IPS DF 4.7 (cell line): ENCODE results near the gene BYSL.
A peak's percentile ranks its signal among the peaks of the same experiment; 100 is the strongest.

Experiments
- DNase-seq: peaks from one replicate; pipeline ENCODE4 v3.0.0-alpha.2; 2013; ENCODE audit warnings: low spot score; ENCODE audit errors: extremely low read depth

Gene BYSL

DNA sequence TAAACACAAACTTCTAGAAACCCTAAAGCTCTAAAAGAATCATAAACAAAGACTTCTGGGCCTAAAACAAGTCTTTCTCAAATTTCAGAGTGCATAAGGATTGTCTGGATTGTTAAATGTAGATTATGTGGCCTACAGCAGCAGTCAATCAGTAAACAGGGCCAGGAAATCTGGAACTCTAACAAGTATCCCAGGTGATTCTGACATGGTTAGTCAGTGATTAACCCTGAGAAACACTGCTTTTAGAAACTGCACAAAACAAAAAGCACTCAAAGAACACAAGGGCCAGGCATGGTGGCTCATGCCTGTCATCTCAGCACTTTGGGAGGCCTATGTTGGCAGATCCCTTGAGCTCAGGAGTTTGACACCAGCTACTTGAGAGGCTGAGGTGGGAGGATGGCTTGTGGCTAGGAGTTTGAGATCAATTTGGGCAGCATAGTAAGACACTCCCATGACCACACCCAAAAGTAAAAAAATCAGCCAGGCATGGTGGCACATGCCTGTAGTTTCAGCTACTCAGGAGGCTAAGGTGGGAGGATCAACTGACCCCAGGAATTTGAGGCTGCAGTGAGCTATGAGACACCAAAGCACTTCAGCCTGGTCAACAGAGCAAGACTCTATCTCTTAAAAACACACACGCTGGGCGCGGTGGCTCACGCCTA, 6.3 kb upstream of the BYSL start:
- no peak for DNase-seq

DNA sequence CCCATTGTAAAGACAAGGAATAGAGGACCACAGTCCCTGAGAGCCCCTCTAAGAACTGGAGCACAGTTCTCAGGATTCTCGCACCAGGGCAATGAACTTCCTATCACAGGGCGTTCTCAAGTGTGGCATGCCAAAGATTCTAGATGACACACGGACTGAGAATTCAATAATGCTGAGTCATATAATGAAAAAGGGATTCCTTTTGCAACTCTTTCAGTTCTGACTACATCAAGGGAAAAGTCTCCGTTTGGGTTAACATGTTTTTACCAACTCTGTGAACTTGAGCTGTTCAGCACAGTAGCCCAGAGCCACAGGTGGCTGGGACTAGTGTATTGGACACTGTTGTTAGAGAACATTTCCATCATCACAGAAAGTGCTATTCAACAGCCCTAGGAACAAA, 3.8 kb upstream of the BYSL start:
- DNase-seq = no peak

DNA sequence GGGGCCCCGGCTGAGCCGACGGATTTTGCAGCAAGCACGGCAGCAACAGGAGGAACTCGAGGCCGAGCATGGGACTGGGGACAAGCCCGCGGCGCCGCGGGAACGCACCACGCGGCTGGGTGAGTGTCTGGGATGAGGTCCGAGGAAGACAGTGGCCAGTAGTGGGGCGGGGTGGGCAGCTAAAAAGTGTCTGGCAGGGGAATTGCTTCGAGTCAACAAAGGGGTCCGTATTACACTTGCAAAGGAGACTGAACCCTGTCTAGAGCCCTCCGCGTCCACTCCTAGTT, 356 bp downstream of the BYSL start:
- DNase-seq = no peak

DNA sequence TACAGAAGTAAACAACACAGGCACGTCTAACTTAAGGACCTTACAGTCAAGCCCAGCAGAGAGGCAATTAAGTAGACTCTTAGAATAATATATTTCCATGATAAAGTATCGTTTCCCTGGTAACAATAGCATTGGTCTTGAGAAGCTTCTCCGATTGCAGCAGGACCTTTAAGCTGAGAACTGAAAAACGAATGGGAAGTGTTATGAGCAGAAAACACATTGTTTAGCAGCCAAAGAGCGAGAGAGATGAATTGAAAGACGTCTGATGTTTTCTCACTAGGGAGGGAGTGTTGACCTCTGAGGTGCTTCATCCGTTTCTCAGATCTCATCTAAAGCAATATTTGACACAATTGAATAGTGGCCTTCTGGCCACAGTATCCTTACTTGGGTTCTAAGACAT, 855 bp downstream of the BYSL start:
- DNase-seq = no peak

DNA sequence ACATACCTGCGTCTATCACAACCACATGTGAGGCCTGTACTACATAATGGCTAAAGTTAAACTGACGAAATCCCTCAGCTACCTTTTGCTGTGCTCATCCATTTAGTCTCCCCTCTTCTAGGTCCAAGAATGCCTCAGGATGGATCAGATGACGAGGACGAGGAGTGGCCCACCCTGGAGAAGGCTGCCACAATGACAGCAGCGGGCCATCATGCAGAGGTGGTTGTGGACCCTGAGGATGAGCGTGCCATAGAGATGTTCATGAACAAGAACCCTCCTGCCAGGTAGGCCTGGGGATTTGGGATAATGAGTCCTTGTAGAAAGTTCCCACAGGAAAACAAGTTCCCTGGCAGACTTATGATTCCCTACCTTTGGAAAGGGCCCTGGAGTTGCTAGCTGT, 6.0 kb downstream of the BYSL start:
- DNase-seq = no peak

DNA sequence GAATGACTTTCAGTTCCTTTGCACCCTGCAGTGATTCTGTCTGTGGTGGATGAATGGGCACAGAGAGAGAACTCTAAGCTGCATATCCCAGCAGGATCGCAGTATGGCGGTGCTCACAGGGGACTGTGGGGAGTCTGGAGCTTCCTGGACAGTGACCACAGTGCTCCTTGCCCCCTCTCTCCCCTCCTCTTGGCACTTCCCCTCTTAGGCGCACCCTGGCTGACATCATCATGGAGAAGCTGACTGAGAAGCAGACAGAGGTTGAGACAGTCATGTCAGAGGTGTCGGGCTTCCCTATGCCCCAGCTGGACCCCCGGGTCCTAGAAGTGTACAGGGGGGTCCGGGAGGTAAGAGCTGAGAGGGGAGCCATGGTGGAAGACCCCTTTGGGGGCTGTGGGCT, 8.6 kb downstream of the BYSL start:
- DNase-seq = no peak

DNA sequence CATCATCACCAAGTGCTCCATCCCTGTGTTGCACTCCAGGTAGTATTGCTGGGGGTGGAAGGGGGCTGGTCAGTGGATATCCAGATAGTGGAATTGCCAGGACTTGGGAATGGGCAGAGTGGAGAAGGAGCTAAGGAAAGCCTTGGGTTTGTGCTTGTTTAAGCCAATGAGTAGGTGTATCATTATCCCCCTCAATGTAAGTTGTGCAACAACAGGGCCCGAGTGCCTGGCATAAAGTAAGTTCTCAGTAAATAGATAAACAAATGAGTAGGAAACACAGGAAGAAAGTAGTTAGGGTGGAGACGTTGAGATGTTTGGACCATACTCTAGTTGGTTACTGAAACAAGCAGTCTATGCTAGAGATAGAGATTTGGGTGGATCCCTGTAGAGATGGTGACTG, 10.5 kb downstream of the BYSL start:
- DNase-seq = no peak

DNA sequence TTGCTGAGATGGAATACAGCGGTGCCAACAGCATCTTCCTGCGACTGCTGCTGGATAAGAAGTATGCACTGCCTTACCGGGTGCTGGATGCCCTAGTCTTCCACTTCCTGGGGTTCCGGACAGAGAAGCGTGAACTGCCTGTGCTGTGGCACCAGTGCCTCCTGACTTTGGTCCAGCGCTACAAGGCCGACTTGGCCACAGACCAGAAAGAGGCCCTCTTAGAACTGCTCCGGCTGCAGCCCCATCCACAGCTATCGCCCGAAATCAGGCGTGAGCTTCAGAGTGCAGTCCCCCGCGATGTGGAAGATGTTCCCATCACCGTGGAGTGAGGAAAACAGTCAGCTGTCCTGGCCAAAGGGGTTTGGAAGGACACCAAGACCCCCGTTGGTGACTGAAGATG, 11.1 kb downstream of the BYSL start:
- DNase-seq = no peak

DNA sequence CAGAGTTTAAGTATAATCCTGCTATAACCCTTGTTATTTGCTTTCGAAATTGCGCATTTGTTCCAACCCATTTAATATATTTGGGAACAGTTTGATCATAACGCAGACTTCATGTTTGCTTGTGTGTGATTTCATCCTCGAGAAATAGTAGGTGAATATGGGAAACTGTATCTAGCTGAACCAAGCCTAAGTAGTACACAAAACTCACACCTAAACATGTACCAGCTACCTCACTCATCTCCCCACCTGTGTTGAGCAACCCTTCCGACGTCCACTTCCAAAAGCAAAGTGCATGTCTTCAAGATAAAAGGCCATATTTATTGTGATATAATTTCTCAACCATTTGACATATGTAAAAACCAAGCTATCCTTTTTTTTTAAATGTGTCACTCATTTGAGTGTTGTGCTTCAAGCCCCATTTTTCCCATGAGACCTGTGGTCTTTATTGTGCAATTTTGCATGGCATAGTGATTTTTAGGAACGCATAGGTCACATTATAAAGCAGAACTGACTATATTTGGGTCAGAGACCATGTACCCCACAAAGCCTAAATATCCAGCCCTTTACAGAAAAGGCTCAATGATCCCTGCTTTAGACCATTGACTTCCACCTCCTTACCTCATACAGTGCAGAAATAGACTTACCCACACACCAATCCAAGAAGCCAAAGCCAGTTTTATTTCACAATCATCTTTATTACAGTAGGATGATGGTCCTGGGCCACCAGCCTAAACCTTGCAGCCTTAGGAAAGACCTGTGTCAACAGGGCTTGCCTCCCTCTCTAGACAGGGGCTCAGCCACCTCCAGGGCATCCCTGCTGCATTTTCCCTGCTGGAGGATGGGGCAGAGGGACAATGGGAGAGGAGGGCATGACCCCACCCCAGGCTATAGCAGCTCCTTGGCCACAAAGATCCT, 13.2 kb downstream of the BYSL start:
- DNase-seq = no peak

DNA sequence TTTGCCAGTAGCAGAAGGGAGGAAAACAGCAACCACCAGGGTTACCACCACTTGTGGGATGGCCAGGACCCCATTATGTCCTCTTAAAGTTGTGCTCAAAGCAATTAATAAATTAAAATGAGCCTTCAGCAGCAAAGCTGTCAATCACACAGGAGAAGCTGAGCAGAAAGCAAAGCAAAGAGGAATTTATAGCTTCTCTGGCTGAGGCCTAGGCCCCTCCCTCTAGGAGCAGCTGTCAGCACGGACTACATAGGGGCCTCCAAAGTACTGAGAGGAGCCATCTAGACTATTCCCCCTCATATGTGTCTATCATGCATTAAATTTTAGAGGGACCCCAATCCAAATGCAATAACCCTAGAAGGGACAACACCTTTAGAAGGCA, 13.9 kb downstream of the BYSL start:
- DNase-seq = no peak

DNA sequence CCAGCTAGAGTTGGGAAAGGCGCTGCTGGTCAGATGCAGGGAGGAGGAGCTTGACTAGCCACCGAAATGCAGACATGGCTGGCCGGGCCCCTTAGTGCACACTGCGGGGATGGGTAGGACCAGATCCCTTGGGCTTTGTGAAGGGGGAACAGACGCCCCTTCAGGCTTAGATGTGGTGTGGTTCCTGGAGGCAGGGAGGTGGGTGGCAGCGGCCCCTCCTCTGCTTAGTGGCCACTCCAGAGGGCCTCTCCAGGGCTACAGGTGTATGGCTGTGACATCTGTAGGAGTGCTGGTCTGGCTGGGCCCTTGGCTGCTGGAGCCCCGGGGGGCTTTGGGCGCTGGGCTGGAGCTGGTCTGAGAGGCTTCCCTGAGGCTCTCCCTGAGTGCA, 14.4 kb downstream of the BYSL start:
- DNase-seq = no peak

DNA sequence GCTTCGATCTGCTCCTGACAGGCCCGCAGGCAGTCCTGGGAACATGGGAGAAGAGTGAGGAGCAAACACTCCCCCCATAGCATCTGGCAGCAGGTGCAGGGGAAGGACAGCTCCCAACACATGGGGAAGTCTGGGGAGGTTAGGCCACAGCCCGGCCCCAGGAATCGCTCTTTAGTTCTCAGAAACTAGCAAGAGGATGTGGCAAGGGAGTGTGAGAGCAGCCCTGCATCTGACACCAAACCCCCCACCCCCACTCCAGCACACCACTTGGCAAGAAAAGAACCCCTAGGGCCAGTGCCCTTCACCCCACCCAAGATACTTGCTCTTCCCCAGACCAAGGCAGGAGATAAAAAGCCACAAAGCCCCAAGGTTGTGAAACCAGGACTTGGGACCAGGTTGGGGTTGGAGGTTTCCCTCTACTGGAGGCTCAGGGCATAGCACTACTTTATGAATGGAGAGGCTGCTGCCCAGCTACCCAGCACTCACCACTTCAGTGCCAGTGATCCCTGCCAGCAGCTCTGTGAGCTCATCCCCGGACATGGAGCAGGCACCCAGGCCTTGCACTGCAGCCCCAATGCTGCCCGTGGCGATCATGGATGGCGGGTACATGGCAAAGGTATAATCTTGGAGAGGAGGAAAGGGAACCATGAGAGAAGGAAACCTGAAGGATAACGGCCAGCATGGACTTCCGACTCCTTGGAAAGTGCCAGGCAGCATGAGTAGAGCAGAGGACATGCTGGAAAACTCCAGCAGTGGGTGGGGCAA, 15.0 kb downstream of the BYSL start:
- DNase-seq = peak; percentile 80

DNA sequence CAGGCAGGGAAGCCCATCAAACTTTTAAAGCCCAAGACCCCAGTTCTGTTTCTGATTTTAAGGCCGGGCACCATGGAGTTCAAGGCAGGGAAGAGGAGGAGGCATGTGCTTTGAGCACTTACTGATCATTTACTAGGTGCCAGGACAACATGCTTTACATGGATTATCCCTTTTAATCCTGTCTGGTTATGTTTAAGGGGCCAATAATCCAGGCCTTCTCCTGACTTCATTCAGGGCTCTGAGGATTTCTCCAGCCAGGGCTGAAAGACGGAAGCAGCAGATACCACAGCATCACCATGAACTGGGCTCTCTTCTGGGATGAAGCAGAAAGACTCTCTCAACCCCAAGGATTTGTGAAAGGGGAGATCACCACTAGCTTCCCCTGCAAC, 16.2 kb downstream of the BYSL start:
- no peak for DNase-seq

DNA sequence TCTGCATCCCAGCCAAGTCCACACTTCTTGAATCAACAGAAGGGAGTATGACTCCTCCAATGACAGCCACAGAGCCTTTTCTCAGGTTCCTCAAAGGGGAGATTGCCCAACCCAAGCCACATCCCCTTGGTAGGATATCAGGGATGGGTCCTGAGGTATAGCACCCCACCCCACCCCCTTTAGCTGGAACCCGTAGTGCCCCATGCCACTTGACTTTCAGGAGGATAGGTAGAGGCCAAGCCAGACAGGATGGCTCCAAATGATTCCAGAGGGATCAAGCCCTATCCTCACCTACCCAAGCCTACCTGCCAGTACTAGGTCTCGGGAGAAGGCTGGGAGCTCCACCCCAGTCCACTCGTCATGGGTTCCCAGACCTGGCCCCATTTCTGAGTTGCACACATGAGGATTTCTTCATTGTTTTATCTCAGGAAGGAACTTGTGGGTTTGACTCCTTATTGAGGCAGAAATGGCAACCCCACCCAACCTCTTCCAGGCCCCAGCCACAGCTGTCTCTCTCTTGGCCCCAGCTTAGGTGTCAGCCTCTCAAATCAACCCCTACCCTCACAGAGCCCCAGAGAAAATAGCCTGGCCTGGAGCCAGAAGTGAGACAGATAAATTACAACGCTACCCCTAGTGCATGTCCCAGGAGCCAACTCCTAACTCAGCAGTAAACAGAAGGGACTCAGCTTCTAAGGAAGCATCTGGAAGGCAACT, 16.7 kb downstream of the BYSL start:
- DNase-seq = no peak

DNA sequence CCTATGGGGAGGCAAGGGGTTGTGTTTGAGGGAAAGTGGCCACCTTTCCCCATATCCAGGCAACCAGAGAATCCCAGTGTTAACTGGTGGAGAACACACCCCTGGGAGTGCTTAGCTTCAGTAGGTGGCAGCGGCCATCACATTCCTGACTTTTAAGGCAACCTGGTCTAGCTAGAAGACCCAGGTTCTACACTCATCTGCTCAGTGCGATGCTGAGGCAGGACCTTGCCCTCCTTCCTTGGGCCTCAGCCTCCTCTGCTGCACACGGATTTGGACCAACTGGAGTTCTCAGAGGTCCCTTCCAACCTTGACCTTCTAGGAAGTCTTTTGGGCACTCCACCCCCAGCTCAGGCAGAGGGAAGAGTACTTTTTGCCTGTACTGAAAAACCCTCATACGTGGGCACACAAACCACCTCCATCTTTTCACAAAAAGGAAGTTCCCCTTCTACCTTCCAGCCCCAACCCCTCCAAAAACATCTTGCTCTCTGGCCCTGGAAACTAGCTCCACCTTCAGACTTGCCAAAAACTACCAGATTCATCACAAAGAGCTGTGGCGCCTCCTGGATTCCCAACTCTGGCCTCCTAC, 17.4 kb downstream of the BYSL start:
- no peak for DNase-seq

DNA sequence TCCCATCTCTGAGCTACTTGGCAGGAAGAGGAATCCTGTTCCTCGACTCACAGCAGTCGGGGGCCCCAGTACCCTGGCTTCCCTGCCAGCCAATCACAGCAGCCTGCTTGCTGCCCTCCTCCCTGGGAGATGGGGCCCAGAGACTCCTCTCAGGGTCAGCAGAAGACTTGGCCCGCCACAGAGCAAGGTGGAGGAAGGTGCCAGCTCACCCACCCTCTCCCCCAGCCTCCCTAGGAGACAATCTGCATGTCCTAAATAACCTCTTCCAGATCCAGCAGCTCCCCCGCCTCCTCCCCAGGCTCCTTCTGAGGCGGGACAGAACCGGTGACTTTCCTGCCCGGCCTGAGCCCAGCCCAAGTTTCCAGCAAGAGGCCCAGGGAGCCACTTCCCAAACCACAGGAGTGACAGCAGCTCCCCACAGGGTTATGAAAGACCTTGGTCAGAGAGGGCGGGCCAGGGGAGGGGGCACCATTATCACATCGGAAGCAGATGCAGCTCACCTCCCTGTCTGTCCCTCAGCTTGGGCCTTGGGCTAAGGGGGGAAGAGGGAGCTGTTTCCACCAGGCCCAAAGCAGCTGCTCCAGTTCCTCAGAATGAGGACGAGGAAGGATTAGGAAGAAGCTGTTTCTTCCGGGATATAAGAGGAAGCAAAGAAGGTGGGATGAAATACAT, 18.0 kb downstream of the BYSL start:
- no peak for DNase-seq

DNA sequence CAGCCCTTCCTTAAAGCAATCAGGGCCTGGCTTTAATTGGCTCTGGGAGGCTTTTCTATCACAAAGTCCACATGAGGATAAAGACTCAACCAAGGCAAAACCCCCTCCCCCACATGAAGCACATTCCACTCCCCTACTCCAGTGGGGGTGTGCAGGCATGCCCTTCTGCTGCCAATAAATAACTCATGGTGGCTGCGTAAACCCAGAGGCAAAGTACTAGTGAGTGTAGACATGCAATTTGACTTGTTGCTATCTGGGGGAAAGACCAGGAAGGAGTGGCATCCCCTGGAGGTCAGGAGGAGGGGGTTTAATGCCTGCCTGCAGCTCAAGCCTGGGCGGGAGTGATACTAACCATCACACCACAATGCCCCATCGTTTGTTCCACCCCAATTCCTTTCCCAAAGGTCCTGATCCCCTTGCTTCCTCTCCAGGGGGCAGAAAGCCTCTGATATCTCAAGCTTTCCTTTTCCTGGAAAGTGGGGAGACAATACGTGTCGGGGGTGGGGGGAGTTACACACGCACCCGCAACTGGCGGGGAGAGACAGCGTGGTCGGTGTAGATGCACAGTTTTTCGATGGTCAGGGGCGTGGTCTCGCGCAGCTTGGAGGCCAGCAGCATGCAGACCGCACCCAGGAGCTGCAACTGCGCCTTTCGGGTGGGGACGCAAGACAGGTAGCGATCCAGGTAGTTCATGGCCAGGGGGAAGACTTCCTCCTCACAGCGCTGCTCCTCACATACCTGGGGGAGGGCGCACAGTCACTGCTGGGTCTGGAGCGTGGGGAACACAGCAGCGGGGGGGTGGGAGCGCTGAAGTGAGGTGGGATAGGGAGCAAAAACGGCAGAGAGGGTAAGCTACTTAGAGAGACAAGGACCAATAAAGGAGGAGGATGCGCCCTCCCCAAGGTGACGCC, 18.8 kb downstream of the BYSL start:
- no peak for DNase-seq

DNA sequence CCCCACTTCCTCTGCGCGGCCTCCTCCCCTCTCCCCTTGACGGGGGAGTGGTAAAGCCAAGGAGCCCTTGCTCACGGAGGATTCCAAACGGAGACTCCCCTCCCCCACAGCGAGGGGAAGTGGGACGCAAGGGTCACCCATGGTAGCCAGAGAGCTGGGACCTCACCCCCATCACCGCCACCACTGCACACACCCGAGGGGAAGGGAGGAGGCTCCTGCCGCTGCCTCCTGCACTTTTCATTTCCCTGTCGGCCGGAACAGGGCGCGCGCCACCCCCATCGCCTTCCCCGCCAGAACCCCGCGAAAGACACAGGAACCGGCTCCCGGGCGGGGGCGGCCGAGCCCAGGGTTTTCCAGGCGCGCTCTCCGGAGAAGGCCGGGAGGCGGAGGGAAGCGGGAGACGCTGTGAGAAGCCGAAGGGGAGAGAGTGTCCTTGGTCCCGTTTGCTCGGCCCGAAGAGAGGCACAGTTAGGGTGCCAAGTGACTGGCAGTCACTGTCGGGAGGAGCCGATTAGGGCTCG, 19.5 kb downstream of the BYSL start:
- DNase-seq = no peak

DNA sequence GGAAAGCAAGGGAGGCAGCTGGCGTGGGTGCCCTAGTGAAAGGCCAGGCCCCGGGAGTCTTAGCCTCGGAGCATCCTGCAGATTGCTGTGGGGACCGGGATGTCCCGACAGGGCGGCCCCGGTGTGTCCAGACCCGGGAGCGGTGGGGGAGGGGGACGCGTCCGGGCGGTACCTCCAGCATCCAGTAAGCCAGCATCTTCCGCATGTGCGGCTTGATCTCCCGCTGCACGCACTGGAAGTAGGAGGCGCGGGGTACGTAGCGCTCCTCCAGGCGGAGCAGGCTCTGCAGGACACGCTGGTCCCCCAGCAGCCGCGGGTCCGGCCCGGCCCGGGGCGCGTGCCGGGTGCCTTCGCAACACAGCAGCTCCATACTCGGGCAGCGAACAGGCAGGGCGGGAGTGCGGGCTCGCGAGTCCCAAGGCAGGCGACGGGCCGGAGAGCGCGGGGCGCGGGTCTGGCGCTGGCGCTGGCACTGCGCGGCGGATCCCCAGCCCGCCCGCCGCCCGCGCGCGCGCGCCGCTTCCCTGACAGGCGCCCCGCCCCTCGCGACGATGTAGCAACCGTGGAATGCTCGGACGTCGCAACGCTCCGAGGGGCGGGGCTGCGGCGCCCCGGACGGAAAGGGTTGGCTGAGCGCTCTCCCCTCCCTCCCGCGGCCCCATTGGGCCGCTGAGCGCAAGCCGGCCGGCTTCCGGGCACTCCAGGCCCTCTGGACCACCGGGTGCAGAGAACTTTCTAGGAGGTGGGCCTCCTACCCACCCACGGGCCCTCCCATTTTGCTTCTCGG, 20.2 kb downstream of the BYSL start, which contains the start of gene CCND3:
TSS of gene CCND3 (minus strand) at position 529 of the 787 bp plus-strand sequence. CDS start at position 370, 159 bp downstream.
- DNase-seq = no peak
